PC-9 (cell line): Measurements from ENCODE around the gene PLPP3. TPM values are rescaled to one million over a fixed set of nuclear protein-coding genes. Genes with fewer than 3 reads are reported as not detected.

Source experiments
- BruUV-seq: library from RNA; stranded (reverse); fragments of 400-500 nt; replicated peaks from 2 replicates; lab custom pipeline; 2021; lab: Mats Ljungman, UMichigan
- CTCF ChIA-PET: fragments of 300-600 bp; sonication (Branson Sonifier 250); formaldehyde crosslinking; loops from one replicate; lab custom pipeline; 2022; ENCODE audit warnings: antibody characterized with exemption; lab: Charles Lee
- POLR2A ChIA-PET: fragments of 300-600 bp; sonication (Branson Sonifier 250); formaldehyde crosslinking; loops from one replicate; lab custom pipeline; 2022; ENCODE audit warnings: antibody characterized with exemption; ENCODE audit not compliant: unreplicated experiment; lab: Charles Lee
- DNase-seq, 2 experiments: peaks; one replicate each; pipeline versions ENCODE4 v3.0.0 to v3.0.0-alpha.2; 2015 to 2022; ENCODE audit warnings: mixed read lengths in 1 of 2
- H2AFZ ChIP-seq: fragments of 200-600 bp; sonication (generic); 2 replicates; pipeline ENCODE4 v1.8.1; 2017; ENCODE audit warnings: antibody characterized with exemption
- H3F3A ChIP-seq: fragments of 200-600 bp; sonication (generic); 2 replicates; pipeline ENCODE4 v1.8.1; 2017; ENCODE audit warnings: antibody characterized with exemption, mild to moderate bottlenecking, low read depth; ENCODE audit not compliant: insufficient read depth
- H3K27ac ChIP-seq: fragments of 200-600 bp; sonication (generic); 2 replicates; pipeline ENCODE4 v1.6.1; 2016; ENCODE audit warnings: mixed run types
- H3K27me3 ChIP-seq: fragments of 200-600 bp; sonication (generic); 2 replicates; pipeline ENCODE4 v1.6.1; 2016; ENCODE audit warnings: low read depth, mixed run types; ENCODE audit not compliant: insufficient read depth
- H3K36me3 ChIP-seq: fragments of 200-600 bp; sonication (generic); 2 replicates; pipeline ENCODE4 v1.6.1; 2016; ENCODE audit warnings: low read depth, mixed run types
- H3K4me1 ChIP-seq: fragments of 200-600 bp; sonication (generic); replicated peaks from 2 replicates; pipeline ENCODE4 v1.6.1; 2016; ENCODE audit warnings: mixed run types; ENCODE audit not compliant: insufficient read depth
- H3K4me2 ChIP-seq: fragments of 200-600 bp; sonication (generic); 2 replicates; pipeline ENCODE4 v1.6.1; 2017; ENCODE audit warnings: mixed run types
- H3K4me3 ChIP-seq: fragments of 200-600 bp; sonication (generic); 2 replicates; pipeline ENCODE4 v1.6.1; 2016; ENCODE audit warnings: mixed run types
- H3K79me2 ChIP-seq: fragments of 200-600 bp; sonication (generic); 2 replicates; pipeline ENCODE4 v1.6.1; 2017; ENCODE audit warnings: low read depth, mixed run types
- H3K9me2 ChIP-seq: fragments of 200-600 bp; sonication (generic); 2 replicates; pipeline ENCODE4 v1.8.1; 2017; ENCODE audit warnings: mild to moderate bottlenecking; ENCODE audit not compliant: insufficient read depth
- H3K9me3 ChIP-seq: fragments of 200-600 bp; sonication (generic); 2 replicates; pipeline ENCODE4 v1.8.1; 2016; ENCODE audit warnings: low read depth; ENCODE audit not compliant: insufficient read depth
- H4K20me1 ChIP-seq: fragments of 200-600 bp; sonication (generic); 2 replicates; pipeline ENCODE4 v1.8.1; 2017; ENCODE audit not compliant: insufficient read depth
- CTCF ChIP-seq: fragments of 200-600 bp; sonication (generic); conservative IDR thresholded peaks from 2 replicates; pipeline ENCODE4 v1.6.1; 2017; ENCODE audit warnings: mixed run types, antibody characterized with exemption, mild to moderate bottlenecking, moderate library complexity
- EZH2 ChIP-seq: fragments of 200-600 bp; sonication (generic); IDR thresholded peaks from 2 replicates; pipeline ENCODE4 v1.8.0; 2017; ENCODE audit warnings: antibody characterized with exemption, low read depth
- intact Hi-C: fragments of 100-400 bp; cut with micrococcal nuclease; formaldehyde crosslinking; loops from one replicate; pipeline ENCODE4 v1.10.0; 2022; ENCODE audit not compliant: unreplicated experiment
- total RNA-seq: library from RNA; stranded (reverse); gene quantifications from 2 replicates; pipeline ENCODE4 v1.2.3, GENCODE V29; 2021

Gene PLPP3
- total RNA-seq, 1 experiment from 2014 or later = 22.4 TPM

DNA sequence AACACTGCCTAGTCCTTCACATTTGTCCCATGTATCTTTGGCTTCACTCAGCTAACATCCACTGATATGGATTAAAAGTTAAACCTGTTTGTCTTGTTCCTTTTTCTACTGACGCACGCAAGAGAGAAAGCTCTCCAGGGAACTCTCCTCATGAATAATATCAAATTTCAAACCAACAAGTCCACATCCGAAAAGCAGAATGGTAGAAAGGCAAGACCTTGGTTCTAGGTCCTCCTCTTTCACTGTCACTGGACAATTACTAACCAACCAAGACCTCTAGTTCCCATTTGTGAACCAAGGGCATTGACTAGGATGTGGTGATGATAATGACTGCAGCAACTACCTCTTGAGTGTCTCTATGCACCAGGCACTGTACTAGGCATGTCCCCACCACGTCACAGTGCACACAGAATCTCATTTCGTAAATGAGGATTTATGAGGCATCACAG lies 8.4 kb downstream of the PLPP3 start:
- peaks cover 39% of the 10 kb centered on the region for H3F3A ChIP-seq
- CTCF ChIA-PET = interaction anchor here (0.6 kb wide), 1 partner anchor 856 kb away, joined by 3 read pairs; no protein-coding TSS in a partner anchor
- TF ChIP-seq CTCF = no peak
- TF ChIP-seq EZH2 = no peak
- peaks cover 8% of the 10 kb centered on the region for H3K36me3 ChIP-seq
- POLR2A ChIA-PET = no interaction called here
- H3K9me2 ChIP-seq = no peaks in the 10 kb centered on the region
- no peaks in the 10 kb centered on the region; the same call in 1 of the 2 replicates for H3K9me3 ChIP-seq
- peak; percentile 22 to 92 for DNase-seq
- H4K20me1 ChIP-seq = peaks cover 9% of the 10 kb centered on the region
- no peak overlapping the region for H2AFZ ChIP-seq
- peak overlapping the region; percentile 61 for H3K4me2 ChIP-seq
- intact Hi-C loops = loop anchor here (2.0 to 10.0 kb wide), 2 partner anchors 22 to 446 kb away; no protein-coding TSS in a partner anchor
- H3K4me3 ChIP-seq = no peak overlapping the region
- no peaks in the 10 kb centered on the region for H3K27me3 ChIP-seq
- H3K27ac ChIP-seq = peak overlapping the region; percentile 65
- H3K4me1 ChIP-seq = peaks cover 68% of the 10 kb centered on the region
- no TSS peak for BruUV-seq
- H3K79me2 ChIP-seq = peaks cover 94% of the 10 kb centered on the region

DNA sequence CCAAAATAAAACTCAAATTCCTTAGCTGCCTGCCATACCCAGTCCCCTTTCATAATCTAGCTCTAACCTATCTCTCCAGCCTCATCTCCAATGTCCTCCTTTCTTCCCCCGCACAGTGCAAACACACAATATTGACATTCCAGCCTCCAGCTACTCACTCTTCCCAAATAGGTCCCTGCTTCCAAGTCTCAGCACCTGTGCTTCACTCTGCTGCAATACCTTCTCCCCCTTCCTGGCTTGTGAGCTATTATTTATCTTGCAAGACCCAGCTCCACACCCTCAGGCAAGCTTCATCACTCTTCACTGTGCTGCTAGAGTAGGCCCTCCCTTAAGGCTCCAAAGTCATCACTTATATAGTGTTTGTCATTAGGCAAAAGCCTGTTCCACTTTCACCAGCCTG lies 9.7 kb downstream of the PLPP3 start:
- H3K79me2 ChIP-seq = peaks cover 94% of the 10 kb centered on the region
- H3K4me2 ChIP-seq = peak overlapping the region; percentile 61
- H3K9me2 ChIP-seq = no peaks in the 10 kb centered on the region
- H3K9me3 ChIP-seq = no peaks in the 10 kb centered on the region; the same call in 1 of the 2 replicates
- peaks cover 39% of the 10 kb centered on the region for H3F3A ChIP-seq
- POLR2A ChIA-PET = interaction anchor here (0.5 to 0.7 kb wide), 3 partner anchors 15 to 1464 kb away, joined by 3 to 7 read pairs (median 4); no protein-coding TSS in a partner anchor
- H2AFZ ChIP-seq = no peak overlapping the region
- H3K27ac ChIP-seq = peak overlapping the region; percentile 65
- intact Hi-C loops = loop anchor here (2.0 to 10.0 kb wide), 2 partner anchors 21 to 445 kb away; no protein-coding TSS in a partner anchor
- DNase-seq = peak; percentile 46 to 93
- no TSS peak for BruUV-seq
- H3K4me1 ChIP-seq = peaks cover 55% of the 10 kb centered on the region
- H3K36me3 ChIP-seq = peaks cover 8% of the 10 kb centered on the region
- peaks cover 20% of the 10 kb centered on the region for H4K20me1 ChIP-seq
- TF ChIP-seq EZH2 (no peak), CTCF (no peak)
- CTCF ChIA-PET = no interaction called here
- no peaks in the 10 kb centered on the region for H3K27me3 ChIP-seq
- H3K4me3 ChIP-seq = no peak overlapping the region

- peaks cover 29% of the 10 kb centered on the region for H3F3A ChIP-seq
- no peak overlapping the region for H3K4me2 ChIP-seq
- DNase-seq = no peak
- peaks cover 8% of the 10 kb centered on the region for H3K36me3 ChIP-seq
- no peaks in the 10 kb centered on the region for H3K9me2 ChIP-seq
- H3K79me2 ChIP-seq = peaks cover 94% of the 10 kb centered on the region
- H3K27ac ChIP-seq = no peak overlapping the region
- ChIA-PET POLR2A (no interaction called here), CTCF (no interaction called here)
- H3K4me1 ChIP-seq = peaks cover 32% of the 10 kb centered on the region
- H3K4me3 ChIP-seq = no peak overlapping the region
- no peak overlapping the region for H2AFZ ChIP-seq
- intact Hi-C loops = no loop called here
- H4K20me1 ChIP-seq = peaks cover 20% of the 10 kb centered on the region
- BruUV-seq = no TSS peak
- H3K9me3 ChIP-seq = no peaks in the 10 kb centered on the region; the same call in 1 of the 2 replicates
- TF ChIP-seq EZH2 = no peak
- no peak for TF ChIP-seq CTCF
- no peaks in the 10 kb centered on the region for H3K27me3 ChIP-seq
Observed at GRCh38 chr1:56566994-56567393, 12.4 kb downstream of the PLPP3 start.
